ENCODE data around the gene SLC46A3. TPM values are rescaled to one million over a fixed set of nuclear protein-coding genes. Genes with fewer than 3 reads are reported as not detected.
A peak's percentile ranks its signal among the peaks of the same experiment; 100 is the strongest.

The SLC46A3 gene
- total and polyA plus RNA-seq, 5 experiments from 2014 or later: 21.7 to 35.9 (median 29.6) TPM

DNA sequence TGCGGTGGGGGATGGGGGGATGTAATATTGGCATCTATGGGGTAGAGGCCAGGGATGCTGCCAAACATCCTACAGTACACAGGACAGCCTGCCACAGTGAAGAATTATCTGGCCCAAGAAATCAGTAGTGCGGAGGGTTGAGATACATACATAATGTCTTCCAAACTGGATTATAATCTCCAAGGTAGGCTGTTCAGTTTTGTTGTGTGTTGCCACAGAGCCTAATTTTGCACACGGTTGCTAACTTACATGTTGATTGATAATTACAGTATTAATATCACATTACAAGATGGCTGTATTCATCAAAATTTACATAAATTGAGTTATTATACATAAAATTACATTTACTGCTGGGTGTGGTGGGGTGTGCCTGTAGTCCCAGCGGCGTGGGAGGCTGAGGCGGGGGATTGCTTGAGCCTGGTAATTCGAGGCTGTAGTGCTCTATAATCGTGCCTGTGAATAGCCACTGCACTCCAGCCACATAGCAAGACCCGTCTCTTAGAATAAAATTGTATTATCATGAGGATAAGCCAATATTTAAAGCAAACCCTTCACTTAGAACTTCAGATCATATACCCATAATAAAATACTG is 51.8 kb downstream of the SLC46A3 start:
- no peak overlapping the region for H3K4me3 Mint-ChIP-seq

DNA sequence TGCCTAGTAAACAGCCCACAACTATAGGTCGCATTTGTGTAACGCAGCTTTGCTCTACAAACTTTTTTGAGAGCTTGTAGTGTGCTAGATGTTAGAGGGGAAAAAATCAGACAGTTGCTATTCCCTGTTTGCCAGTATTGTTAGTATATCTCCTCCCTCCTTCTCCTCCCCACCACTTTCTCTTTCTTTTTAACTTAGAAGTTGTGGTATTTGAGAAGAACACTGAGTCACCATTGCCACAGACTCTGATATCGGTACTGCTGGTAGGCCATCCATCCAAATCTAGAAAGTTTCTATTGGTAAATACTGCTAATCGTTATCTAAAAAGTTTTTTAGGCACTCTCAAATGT is 59.2 kb downstream of the SLC46A3 start:
- H3K36me3 Mint-ChIP-seq: peaks cover under 1 to 40% (median 8%) of the 10 kb centered on the region in 3 donors
- POLR2A ChIA-PET: interaction anchor here (1.8 to 2.3 kb wide), 2 partner anchors 59 to 521 kb away, joined by 9 to 30 read pairs; partner anchors contain the start of genes PAN3 and SLC46A3
- DNase-seq: no peak

More for the DNA sequence above, 51.8 kb downstream of the SLC46A3 start:
- DNase-seq (no peak), ATAC-seq (no peak)
- POLR2A ChIA-PET: no interaction called here
- peaks cover 26 to 44% (median 39%) of the 10 kb centered on the region in 4 donors for H3K4me1 Mint-ChIP-seq
- H3K9me3 Mint-ChIP-seq: no peaks in the 10 kb centered on the region
- no peaks in the 10 kb centered on the region for H3K27me3 Mint-ChIP-seq
- peak overlapping the region in 1 of 10 donors; percentile 51 for H3K27ac Mint-ChIP-seq
- H3K36me3 Mint-ChIP-seq: peaks cover 9 to 93% (median 19%) of the 10 kb centered on the region in 3 donors

DNA sequence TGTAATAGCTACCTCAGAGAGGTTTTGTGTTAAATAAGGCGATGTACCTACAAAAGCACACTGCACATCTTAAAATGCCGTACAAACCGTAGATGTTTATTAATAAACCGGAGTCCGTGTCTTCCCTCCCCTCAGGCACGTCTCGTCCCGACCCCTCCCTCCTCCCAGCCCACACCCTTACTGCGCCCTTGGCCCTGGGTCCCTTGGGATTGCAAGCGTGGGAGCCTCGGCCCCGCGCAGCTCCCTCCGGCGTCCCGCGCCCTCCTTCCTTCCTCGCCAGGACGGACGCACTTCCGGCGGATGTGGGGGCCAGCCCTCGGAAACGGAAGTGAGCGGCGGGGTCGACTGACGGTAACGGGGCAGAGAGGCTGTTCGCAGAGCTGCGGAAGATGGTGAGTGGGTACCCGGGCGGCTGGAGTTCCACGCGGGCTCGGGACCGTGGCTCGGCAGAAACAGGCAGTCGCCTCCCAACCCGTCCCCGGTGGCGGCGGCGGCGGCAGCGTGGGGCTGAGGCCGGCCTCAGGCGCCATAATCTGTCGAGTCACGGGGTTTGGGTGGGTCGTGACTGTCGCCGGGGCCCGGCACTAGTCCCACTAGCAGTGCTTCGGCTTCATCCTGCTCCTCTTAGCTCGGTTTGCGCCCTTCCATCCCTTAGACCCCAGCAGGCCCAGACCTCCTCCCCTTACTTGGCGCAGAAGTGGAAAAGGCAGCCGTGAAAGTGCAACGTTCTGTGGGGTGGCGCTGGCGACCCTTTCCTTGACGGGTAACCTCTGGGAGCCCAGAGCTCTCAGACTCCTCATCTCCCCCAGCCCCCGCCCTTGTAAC is 59.8 kb downstream of the SLC46A3 start, which contains the start of gene POMP:
TSS of gene POMP (plus strand) at position 335 of the 825 bp plus-strand sequence. CDS start at position 390, 55 bp downstream.
- POLR2A ChIA-PET: interaction anchor here (0.7 to 2.3 kb wide), 4 partner anchors 14 to 520 kb away, joined by 5 to 30 read pairs (median 9); partner anchors contain the start of genes PAN3 and SLC46A3
- H3K27me3 Mint-ChIP-seq: peaks cover 0 to 1% (median 0%) of the 10 kb centered on the region in 5 donors
- peak within 1 kb of the TSS; percentile 83 to 100 (median 99) for H3K27ac Mint-ChIP-seq
- no peaks in the 10 kb centered on the region for H3K9me3 Mint-ChIP-seq
- peak within 1 kb of the TSS; percentile 95 to 100 (median 98) for H3K4me3 Mint-ChIP-seq
- peak; percentile 90 to 91 for ATAC-seq
- H3K36me3 Mint-ChIP-seq: peaks cover 0 to 36% (median 8%) of the 10 kb centered on the region in 3 donors
- peaks cover 42 to 69% (median 68%) of the 10 kb centered on the region in 4 donors for H3K4me1 Mint-ChIP-seq
- peak; percentile 85 to 95 (median 91) for DNase-seq

More for the DNA sequence above, 59.2 kb downstream of the SLC46A3 start:
- H3K4me1 Mint-ChIP-seq: peaks cover 42 to 70% (median 68%) of the 10 kb centered on the region in 4 donors
- peak overlapping the region; percentile 83 to 100 (median 99) for H3K27ac Mint-ChIP-seq
- ATAC-seq: peak; percentile 33 to 38
- peak overlapping the region; percentile 95 to 100 (median 98) for H3K4me3 Mint-ChIP-seq
- H3K27me3 Mint-ChIP-seq: peaks cover 0 to 1% (median 0%) of the 10 kb centered on the region in 5 donors
- H3K9me3 Mint-ChIP-seq: no peaks in the 10 kb centered on the region

DNA sequence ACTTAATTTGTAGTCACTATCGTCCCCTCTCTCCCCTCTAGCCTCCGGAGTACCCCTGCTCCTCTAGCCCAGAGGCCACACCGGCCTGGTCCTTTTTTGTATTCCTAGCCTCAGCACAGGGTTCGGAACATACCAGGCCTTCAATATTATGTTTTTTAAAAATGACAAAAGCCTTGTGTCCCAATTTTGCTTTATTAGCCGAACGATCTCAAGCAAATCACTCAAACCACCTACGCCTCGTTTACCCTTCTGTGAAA is 60.3 kb downstream of the SLC46A3 start:
- Mint-ChIP-seq H3K27me3 (peaks cover 0 to 1% (median 0%) of the 10 kb centered on the region in 5 donors), H3K4me3 (peak overlapping the region; percentile 95 to 100 (median 98)), H3K36me3 (peaks cover 0 to 32% (median 8%) of the 10 kb centered on the region in 3 donors), H3K4me1 (peaks cover 42 to 69% (median 65%) of the 10 kb centered on the region in 4 donors), H3K27ac (peak overlapping the region; percentile 83 to 100 (median 99)), H3K9me3 (no peaks in the 10 kb centered on the region)
- POLR2A ChIA-PET: interaction anchor here (0.7 to 2.3 kb wide), 4 partner anchors 14 to 520 kb away, joined by 5 to 30 read pairs (median 9); partner anchors contain the start of genes PAN3 and SLC46A3
- DNase-seq (peak in 1 of 10 donors; percentile 6), ATAC-seq (peak; percentile 3 to 10)

DNA sequence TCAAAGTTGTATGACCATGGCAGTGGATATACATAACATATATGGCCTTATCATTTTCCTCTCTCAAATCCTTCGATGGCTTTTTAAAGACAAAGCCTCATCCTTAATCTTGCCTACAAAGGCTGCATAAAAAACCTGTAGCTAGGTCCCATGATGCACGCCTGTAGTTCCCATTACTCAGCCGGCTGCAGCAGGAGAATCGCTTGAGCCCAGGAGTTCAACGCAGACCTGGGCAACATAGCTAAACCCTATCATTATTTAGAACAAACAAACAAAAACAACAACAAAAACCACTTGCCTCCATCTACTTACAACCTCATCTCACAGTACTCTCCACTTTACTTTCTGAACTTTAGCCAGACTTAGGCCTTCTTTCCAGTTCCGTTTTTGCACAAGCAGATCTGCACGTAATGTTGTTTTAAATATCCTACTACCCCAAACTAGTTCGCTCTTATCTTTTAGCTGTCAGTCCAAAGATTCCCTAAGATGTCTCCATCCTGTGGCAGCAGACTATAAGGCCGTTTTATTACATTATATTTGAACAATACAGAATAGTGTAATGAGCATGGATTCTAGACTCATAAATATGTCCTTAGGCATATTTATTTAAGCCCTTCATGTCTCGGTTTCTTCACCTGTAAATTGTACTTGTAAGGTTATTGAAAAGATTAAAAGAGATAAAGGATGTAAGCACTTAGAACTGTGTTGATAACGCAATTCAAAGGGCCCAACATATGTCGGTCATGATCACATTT is 60.8 kb downstream of the SLC46A3 start:
- peak in 1 of 10 donors; percentile 5 for DNase-seq
- POLR2A ChIA-PET: interaction anchor here (0.7 to 2.3 kb wide), 5 partner anchors 15 to 519 kb away, joined by 3 to 30 read pairs (median 9); partner anchors contain the start of genes PAN3 and SLC46A3
- peaks cover 42 to 69% (median 65%) of the 10 kb centered on the region in 4 donors for H3K4me1 Mint-ChIP-seq

DNA sequence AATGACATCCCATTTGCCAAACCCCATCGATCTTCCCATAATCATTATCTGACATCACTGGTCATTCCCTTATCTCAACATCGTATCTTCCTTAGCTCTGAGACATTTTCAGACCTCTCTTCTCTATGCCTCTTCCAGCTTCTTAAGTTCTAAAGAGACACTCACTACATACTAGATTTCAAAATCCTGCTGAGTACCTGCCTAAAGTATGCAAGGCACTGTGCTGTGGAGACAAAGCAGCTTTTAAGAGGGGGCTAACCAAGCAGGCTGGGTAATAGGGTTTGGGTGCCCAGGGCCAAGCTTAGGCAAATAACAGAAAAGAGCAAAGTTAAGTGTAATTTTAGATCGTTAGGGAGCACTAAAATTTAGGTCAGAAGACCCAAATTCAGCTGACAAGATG is 63.2 kb downstream of the SLC46A3 start:
- H3K27me3 Mint-ChIP-seq: peaks cover 0 to 1% (median 0%) of the 10 kb centered on the region in 5 donors
- H3K9me3 Mint-ChIP-seq: no peaks in the 10 kb centered on the region
- H3K4me3 Mint-ChIP-seq: peak overlapping the region in 1 of 10 donors; percentile 14
- H3K4me1 Mint-ChIP-seq: peaks cover 32 to 57% (median 48%) of the 10 kb centered on the region in 4 donors
- H3K36me3 Mint-ChIP-seq: peaks cover 0 to 26% (median 0%) of the 10 kb centered on the region in 3 donors
- ATAC-seq: no peak
- DNase-seq: no peak
- H3K27ac Mint-ChIP-seq: peak overlapping the region in 7 of 10 donors; percentile 4 to 74 (median 22)
- POLR2A ChIA-PET: no interaction called here

More for the DNA sequence above, 60.8 kb downstream of the SLC46A3 start:
- H3K4me3 Mint-ChIP-seq: peak overlapping the region; percentile 95 to 100 (median 98)
- H3K27ac Mint-ChIP-seq: peak overlapping the region; percentile 83 to 100 (median 99)
- H3K9me3 Mint-ChIP-seq: no peaks in the 10 kb centered on the region
- H3K36me3 Mint-ChIP-seq: peaks cover 0 to 31% (median 8%) of the 10 kb centered on the region in 3 donors
- H3K27me3 Mint-ChIP-seq: peaks cover 0 to 1% (median 0%) of the 10 kb centered on the region in 5 donors
- ATAC-seq: no peak

DNA sequence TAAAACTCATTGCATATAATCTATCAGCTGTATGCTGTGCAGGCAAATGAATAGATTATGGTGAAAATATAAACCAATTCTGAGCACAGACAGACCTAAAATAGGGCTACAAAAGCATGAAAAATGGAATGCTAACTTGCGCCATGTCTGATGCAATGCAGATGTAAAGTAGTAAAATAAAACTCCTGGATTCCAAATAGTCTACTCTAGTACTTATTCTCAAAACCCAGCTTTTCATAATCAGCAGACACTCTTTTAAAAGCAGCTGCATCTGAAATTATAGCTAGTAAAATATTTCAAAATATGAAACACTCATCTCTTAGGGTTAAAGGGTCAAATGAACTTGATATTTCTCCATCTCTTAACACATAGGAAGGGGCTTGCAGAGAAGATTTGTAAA is 64.5 kb downstream of the SLC46A3 start:
- peaks cover 0 to 24% (median 0%) of the 10 kb centered on the region in 3 donors for H3K36me3 Mint-ChIP-seq
- POLR2A ChIA-PET: no interaction called here
- no peak overlapping the region for H3K27ac Mint-ChIP-seq
- H3K4me1 Mint-ChIP-seq: peaks cover 28 to 44% (median 37%) of the 10 kb centered on the region in 4 donors
- DNase-seq (no peak), ATAC-seq (no peak)
- peaks cover 0 to 1% (median 0%) of the 10 kb centered on the region in 5 donors for H3K27me3 Mint-ChIP-seq
- H3K9me3 Mint-ChIP-seq: no peaks in the 10 kb centered on the region
- H3K4me3 Mint-ChIP-seq: no peak overlapping the region

DNA sequence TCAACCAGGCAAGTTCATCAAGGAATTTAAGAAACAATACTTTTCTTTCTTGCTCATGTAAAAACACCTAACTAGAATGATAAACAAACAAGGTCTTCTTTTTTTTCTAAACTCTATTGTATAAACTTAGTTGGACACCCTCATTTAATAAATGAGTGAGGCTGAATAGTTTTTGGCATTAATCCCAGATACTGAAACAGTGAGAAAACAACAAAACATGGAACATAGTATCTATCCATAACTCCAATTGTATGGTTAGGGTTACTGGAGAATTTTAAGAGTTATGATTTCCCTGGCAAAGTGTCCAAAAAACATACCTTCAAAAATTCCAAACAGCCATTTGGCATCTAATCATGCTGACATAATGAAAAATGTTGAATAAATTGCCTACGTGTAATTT is 65.7 kb downstream of the SLC46A3 start:
- Mint-ChIP-seq H3K27me3 (no peaks in the 10 kb centered on the region), H3K36me3 (peaks cover 0 to 24% (median 0%) of the 10 kb centered on the region in 3 donors), H3K4me1 (peaks cover 23 to 38% (median 30%) of the 10 kb centered on the region in 4 donors), H3K27ac (no peak overlapping the region), H3K9me3 (no peaks in the 10 kb centered on the region), H3K4me3 (no peak overlapping the region)
- DNase-seq: no peak
- no peak for ATAC-seq
- POLR2A ChIA-PET: no interaction called here

DNA sequence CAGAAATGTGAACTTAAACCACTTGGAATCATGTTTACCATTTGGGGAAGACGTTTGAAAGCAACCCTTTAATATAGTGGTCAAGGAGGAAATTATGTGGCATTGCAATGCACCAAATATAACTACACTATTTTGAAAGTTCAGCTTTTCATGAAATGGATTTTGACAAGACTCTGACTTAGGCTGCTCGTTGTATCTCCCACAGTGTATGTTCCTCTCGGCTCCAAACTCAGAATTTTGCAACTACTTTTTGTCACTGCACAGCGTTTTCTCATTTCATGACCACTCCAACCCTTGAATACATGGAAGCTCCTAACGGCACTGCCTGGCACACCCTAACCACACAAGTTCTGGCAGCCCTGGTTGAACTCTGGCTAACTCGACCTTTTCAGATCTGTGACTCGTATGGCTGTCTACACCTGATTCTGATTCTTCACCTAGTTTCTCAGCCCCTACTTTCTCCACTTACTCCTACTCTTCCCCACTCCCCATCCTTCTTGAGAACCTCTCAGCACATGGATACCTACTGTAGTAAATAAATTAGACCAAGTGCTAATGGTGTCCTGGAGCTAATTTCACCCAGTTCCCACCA is 66.9 kb downstream of the SLC46A3 start:
- Mint-ChIP-seq H3K4me3 (no peak overlapping the region), H3K4me1 (peaks cover 14 to 27% (median 20%) of the 10 kb centered on the region in 4 donors), H3K27me3 (no peaks in the 10 kb centered on the region), H3K9me3 (no peaks in the 10 kb centered on the region), H3K27ac (peak overlapping the region in 2 of 10 donors; percentile 25 to 55), H3K36me3 (peaks cover 0 to 21% (median 0%) of the 10 kb centered on the region in 3 donors)
- ATAC-seq: no peak
- POLR2A ChIA-PET: no interaction called here
- no peak for DNase-seq

DNA sequence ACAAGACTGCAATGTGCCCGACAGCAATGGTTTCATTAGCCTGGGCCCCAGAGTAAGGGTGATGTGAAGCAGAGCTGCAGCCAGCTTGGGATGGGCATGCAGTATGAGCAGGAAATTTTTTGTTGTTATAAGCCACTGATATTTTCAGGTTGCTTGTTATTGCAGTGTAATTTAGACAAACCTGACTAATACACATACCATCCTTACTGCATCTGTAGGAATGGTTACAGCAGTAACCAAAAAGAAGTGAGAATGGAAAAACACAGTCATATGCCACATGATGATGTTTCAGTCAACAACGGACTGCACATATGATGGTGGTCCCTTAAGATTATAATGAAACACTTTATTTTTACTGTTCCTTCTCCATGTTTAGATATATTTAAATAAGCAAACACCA is 68.5 kb downstream of the SLC46A3 start:
- Mint-ChIP-seq H3K4me3 (no peak overlapping the region), H3K36me3 (peaks cover 0 to 20% (median 0%) of the 10 kb centered on the region in 3 donors), H3K9me3 (no peaks in the 10 kb centered on the region), H3K27me3 (no peaks in the 10 kb centered on the region), H3K4me1 (peaks cover 4 to 13% (median 7%) of the 10 kb centered on the region in 4 donors), H3K27ac (peak overlapping the region in 1 of 10 donors; percentile 80)
- ATAC-seq: no peak
- POLR2A ChIA-PET: no interaction called here
- DNase-seq: no peak
